Measurements from ENCODE around the gene PARP6.
"Not testable (repeated sequence)": the region's sequence is repeated elsewhere in the genome, so short reads cannot be mapped to it uniquely, and the experiment has no call there.

PARP6 gene

GRCh38 chr15:72281713-72282112 is 9.4 kb upstream of the PARP6 start:
- no peak for DNase-seq (ENCODE audit: low read depth)
- no peak for TF ChIP-seq CTCF (conservative IDR thresholded peaks at IDR 0.05; ENCODE audit: control insufficient read depth, insufficient read depth, low read depth, low read length)
- H3K4me3 ChIP-seq (ENCODE audit: control insufficient read depth, low read depth, low read length), result no peak overlapping the region

- H3K4me3 ChIP-seq (ENCODE audit: control insufficient read depth, low read depth, low read length), result no peak overlapping the region
- no peak for DNase-seq (ENCODE audit: low read depth)
- TF ChIP-seq CTCF (conservative IDR thresholded peaks at IDR 0.05; ENCODE audit: control insufficient read depth, insufficient read depth, low read depth, low read length), result no peak
These were observed 8.4 kb upstream of the PARP6 start for GRCh38 chr15:72280751-72281150.

- H3K4me3 ChIP-seq (ENCODE audit: control insufficient read depth, low read depth, low read length), result no peak overlapping the region
- no peak for DNase-seq (ENCODE audit: low read depth)
- no peak for TF ChIP-seq CTCF (conservative IDR thresholded peaks at IDR 0.05; ENCODE audit: control insufficient read depth, insufficient read depth, low read depth, low read length)
These were observed 6.4 kb upstream of the PARP6 start for GRCh38 chr15:72278737-72279136.

GRCh38 chr15:72276326-72276700 is 4.0 kb upstream of the PARP6 start:
- no peak for DNase-seq (ENCODE audit: low read depth)
- H3K4me3 ChIP-seq (ENCODE audit: control insufficient read depth, low read depth, low read length), result no peak overlapping the region
- no peak for TF ChIP-seq CTCF (conservative IDR thresholded peaks at IDR 0.05; ENCODE audit: control insufficient read depth, insufficient read depth, low read depth, low read length)

GRCh38 chr15:72275635-72276325 is 3.4 kb upstream of the PARP6 start:
- not testable (repeated sequence) for DNase-seq (ENCODE audit: low read depth); H3K4me3 ChIP-seq (ENCODE audit: control insufficient read depth, low read depth, low read length)

GRCh38 chr15:72272997-72273352 is 621 bp upstream of the PARP6 start:
- no peak for TF ChIP-seq CTCF (conservative IDR thresholded peaks at IDR 0.05; ENCODE audit: control insufficient read depth, insufficient read depth, low read depth, low read length)
- H3K4me3 ChIP-seq (ENCODE audit: control insufficient read depth, low read depth, low read length), result peak overlapping the region; percentile 50
- no peak for DNase-seq (ENCODE audit: low read depth)

GRCh38 chr15:72271895-72272212 is 500 bp downstream of the PARP6 start:
- TF ChIP-seq CTCF (conservative IDR thresholded peaks at IDR 0.05; ENCODE audit: control insufficient read depth, insufficient read depth, low read depth, low read length), result no peak
- peak; percentile 19 for DNase-seq (ENCODE audit: low read depth)
- H3K4me3 ChIP-seq (ENCODE audit: control insufficient read depth, low read depth, low read length), result peak overlapping the region; percentile 83
